ENCODE results near the gene DLG3.

Gene DLG3

DNA sequence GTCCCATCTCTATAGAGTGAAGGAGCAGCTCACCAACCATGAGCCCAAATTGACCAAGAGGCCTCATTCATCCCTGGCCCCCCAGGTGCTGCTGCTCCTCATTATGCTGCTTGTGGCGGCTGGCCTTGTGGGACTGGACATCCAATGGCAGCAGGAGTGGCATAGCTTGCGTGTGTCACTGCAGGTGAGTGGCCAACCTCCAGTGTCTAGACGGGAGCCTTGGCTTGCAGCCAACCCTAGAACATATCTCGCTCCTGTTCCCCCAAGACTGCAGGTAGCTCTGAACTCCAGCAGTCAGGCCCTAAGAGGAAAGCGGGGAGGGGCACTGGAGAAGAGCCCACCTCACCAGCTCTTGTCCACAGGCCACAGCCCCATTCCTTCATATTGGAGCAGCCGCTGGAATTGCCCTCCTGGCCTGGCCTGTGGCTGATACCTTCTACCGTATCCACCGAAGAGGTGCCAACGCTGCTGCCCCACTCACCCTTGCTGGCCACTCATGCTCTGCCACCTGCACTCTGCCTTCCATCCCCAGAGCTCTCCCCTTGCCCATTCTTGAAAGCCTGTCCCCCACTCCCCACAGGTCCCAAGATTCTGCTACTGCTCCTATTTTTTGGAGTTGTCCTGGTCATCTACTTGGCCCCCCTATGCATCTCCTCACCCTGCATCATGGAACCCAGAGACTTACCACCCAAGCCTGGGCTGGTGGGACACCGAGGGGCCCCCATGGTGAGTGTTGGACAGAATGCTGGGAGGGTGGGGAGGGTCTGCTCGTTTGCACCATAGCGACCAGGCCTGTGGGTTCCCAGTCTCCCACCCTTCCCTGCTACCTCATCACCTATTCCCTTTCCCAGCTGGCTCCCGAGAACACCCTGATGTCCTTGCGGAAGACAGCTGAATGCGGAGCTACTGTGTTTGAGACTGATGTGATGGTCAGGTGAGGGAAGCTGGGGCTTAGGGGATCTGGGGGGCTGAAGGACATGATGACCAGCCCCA is 18.1 kb upstream of the DLG3 start:
- Histone ChIP-seq H3K9ac (ENCODE audit: low read length) (no peak overlapping the region), H3K9me3 (ENCODE audit: control insufficient read depth, insufficient read depth, low read depth, low read length) (peaks cover 8% of the 10 kb centered on the region; the same call in 1 of the 2 replicates), H3K27ac (ENCODE audit: low read depth, low read length) (no peak overlapping the region), H3K4me3 (ENCODE audit: low read depth, low read length) (no peak overlapping the region), H3K4me1 (ENCODE audit: control insufficient read depth, insufficient read depth, low read length) (peaks cover 30% of the 10 kb centered on the region), H3K36me3 (ENCODE audit: control insufficient read depth, insufficient read depth, low read length) (peaks cover 9% of the 10 kb centered on the region; the same call in 1 of the 2 replicates), H3K27me3 (ENCODE audit: control insufficient read depth, insufficient read depth, low read length) (peaks cover 3% of the 10 kb centered on the region; the same call in 1 of the 2 replicates)

DNA sequence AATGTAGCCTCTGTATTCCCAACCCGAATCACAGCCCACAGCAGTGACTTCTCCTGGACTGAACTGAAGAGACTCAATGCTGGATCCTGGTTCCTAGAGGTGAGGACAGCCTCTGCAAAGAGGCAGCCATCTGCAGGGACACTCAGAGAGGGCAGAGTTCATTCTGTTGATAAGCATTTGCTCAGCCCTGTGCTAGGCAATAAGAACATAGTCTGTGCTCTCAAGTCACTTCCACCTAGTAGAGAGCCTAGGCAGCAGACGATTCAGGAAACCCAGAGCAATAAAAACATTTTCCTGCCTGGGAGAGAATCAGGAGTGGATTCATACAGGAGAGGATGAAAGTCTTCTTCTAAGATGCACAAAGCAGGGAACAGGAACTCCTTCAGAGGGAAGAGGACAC is 17.3 kb upstream of the DLG3 start:
- peaks cover 23% of the 10 kb centered on the region for H3K4me1 ChIP-seq (ENCODE audit: control insufficient read depth, insufficient read depth, low read length)
- no peak overlapping the region for H3K27ac ChIP-seq (ENCODE audit: low read depth, low read length)
- H3K9me3 ChIP-seq (ENCODE audit: control insufficient read depth, insufficient read depth, low read depth, low read length), result peaks cover 8% of the 10 kb centered on the region; the same call in 1 of the 2 replicates
- no peak overlapping the region for H3K4me3 ChIP-seq (ENCODE audit: low read depth, low read length)
- H3K36me3 ChIP-seq (ENCODE audit: control insufficient read depth, insufficient read depth, low read length), result peaks cover 9% of the 10 kb centered on the region; the same call in 1 of the 2 replicates
- H3K27me3 ChIP-seq (ENCODE audit: control insufficient read depth, insufficient read depth, low read length), result peaks cover 3% of the 10 kb centered on the region; the same call in 1 of the 2 replicates
- no peak overlapping the region for H3K9ac ChIP-seq (ENCODE audit: low read length)

DNA sequence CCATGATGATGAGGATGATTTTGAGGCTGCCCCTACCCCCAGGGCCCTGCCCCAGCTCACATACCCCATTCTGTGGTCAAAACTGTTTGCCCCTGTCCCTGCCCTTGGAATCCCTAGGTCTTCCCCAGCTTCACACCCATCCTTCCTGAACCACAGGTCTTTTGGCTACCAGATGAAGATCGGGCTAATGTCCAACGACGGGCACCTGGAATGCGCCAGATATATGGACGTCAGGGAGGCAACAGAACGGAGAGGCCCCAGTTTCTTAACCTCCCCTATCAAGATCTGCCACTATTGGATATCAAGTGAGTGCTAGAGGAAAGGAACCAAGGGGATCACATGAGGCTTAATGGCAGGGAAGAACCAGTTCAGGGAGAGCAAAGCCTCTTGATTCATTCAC is 14.9 kb upstream of the DLG3 start:
- H3K27ac ChIP-seq (ENCODE audit: low read depth, low read length), result no peak overlapping the region
- H3K36me3 ChIP-seq (ENCODE audit: control insufficient read depth, insufficient read depth, low read length), result peaks cover 9% of the 10 kb centered on the region; the same call in 1 of the 2 replicates
- peaks cover 7% of the 10 kb centered on the region; the same call in 1 of the 2 replicates for H3K27me3 ChIP-seq (ENCODE audit: control insufficient read depth, insufficient read depth, low read length)
- H3K9me3 ChIP-seq (ENCODE audit: control insufficient read depth, insufficient read depth, low read depth, low read length), result peaks cover 8% of the 10 kb centered on the region; the same call in 1 of the 2 replicates
- H3K4me3 ChIP-seq (ENCODE audit: low read depth, low read length), result no peak overlapping the region
- H3K4me1 ChIP-seq (ENCODE audit: control insufficient read depth, insufficient read depth, low read length), result peaks cover 7% of the 10 kb centered on the region; the same call in 1 of the 2 replicates
- H3K9ac ChIP-seq (ENCODE audit: low read length), result no peak overlapping the region

DNA sequence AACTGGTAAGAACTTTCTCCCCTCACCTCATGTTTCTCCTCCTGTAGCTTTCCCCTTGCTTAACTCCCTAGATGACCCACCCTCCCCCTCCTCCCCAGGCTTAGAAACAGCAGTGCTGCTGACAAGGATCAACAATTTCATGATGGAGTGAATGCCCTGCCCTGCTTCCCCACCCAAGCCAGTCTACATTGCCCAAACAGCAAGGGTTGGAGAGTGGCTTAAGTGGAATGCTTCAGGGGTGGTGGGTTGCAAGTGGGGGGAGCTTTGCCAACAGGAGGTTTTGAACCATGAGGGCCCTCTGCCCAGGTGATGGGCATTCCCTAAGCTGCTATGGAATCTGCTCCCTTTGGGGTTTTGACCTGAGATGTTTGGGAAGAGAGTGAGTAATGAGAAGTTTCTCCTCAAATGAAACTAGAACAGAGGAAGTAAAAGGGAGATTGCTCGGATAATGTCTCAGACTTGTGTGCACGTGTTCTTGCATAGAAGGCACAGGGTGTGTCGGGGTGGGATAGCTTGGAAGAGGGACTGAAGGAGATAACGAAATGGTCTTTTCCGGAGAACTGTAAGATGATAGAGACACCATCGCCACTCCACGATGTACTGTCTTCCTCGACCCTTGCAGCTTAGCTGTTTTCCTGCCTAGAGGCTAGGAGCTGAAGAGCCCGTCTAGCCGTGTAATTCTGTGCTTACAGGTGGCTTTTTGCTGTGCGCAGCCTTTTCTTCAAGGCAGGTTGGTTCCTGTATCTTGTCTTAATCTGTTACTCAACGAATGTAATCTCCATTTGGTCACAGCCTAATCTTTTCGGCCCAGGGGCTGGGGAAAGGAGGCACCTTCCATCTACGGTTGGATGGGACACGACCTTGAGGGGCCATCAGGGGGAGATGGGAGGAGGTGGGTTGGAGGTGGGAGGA is 11.4 kb upstream of the DLG3 start:
- H3K27ac ChIP-seq (ENCODE audit: low read depth, low read length), result no peak overlapping the region
- peak overlapping the region; percentile 34 for H3K9ac ChIP-seq (ENCODE audit: low read length)
- H3K9me3 ChIP-seq (ENCODE audit: control insufficient read depth, insufficient read depth, low read depth, low read length), result peaks cover 14% of the 10 kb centered on the region; the same call in 1 of the 2 replicates
- peaks cover 15% of the 10 kb centered on the region; the same call in 1 of the 2 replicates for H3K27me3 ChIP-seq (ENCODE audit: control insufficient read depth, insufficient read depth, low read length)
- H3K4me1 ChIP-seq (ENCODE audit: control insufficient read depth, insufficient read depth, low read length), result peaks cover 17% of the 10 kb centered on the region; the same call in 1 of the 2 replicates
- peak overlapping the region; percentile 91 for H3K4me3 ChIP-seq (ENCODE audit: low read depth, low read length)
- H3K36me3 ChIP-seq (ENCODE audit: control insufficient read depth, insufficient read depth, low read length), result 0 out of 2 replicates have a peak, but pooled peaks cover 4% of the 10 kb centered on the region

DNA sequence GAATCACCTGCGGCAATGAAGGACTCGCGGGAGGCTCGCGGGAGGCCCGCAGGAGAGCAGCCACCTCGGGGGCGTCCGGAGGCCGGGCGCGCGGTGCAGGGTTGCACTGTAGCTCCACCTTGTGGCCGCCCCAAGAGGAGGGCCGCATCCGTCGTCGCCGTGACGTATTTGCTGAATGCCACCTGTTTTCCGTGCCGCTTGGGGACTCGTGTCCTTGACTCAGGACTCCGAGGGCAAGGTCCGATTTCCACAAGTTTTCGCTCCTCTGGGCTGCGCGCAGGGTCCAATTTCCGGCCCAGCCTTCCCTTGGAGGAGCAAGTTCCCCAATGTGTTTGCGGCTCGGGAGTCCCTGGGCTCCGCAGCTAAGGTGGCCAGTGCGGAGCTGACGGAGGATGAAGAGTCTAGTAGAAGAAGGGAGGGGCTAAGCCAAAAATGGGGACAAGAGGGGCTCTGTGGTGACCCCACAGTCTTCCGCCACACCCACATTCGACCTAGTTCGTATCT is 10.7 kb upstream of the DLG3 start:
- Histone ChIP-seq H3K9me3 (ENCODE audit: control insufficient read depth, insufficient read depth, low read depth, low read length) (peaks cover 14% of the 10 kb centered on the region; the same call in 1 of the 2 replicates), H3K27ac (ENCODE audit: low read depth, low read length) (no peak overlapping the region), H3K4me3 (ENCODE audit: low read depth, low read length) (peak overlapping the region; percentile 91), H3K9ac (ENCODE audit: low read length) (peak overlapping the region; percentile 36), H3K4me1 (ENCODE audit: control insufficient read depth, insufficient read depth, low read length) (peaks cover 17% of the 10 kb centered on the region; the same call in 1 of the 2 replicates), H3K36me3 (ENCODE audit: control insufficient read depth, insufficient read depth, low read length) (0 out of 2 replicates have a peak, but pooled peaks cover 4% of the 10 kb centered on the region), H3K27me3 (ENCODE audit: control insufficient read depth, insufficient read depth, low read length) (peaks cover 15% of the 10 kb centered on the region; the same call in 1 of the 2 replicates)

DNA sequence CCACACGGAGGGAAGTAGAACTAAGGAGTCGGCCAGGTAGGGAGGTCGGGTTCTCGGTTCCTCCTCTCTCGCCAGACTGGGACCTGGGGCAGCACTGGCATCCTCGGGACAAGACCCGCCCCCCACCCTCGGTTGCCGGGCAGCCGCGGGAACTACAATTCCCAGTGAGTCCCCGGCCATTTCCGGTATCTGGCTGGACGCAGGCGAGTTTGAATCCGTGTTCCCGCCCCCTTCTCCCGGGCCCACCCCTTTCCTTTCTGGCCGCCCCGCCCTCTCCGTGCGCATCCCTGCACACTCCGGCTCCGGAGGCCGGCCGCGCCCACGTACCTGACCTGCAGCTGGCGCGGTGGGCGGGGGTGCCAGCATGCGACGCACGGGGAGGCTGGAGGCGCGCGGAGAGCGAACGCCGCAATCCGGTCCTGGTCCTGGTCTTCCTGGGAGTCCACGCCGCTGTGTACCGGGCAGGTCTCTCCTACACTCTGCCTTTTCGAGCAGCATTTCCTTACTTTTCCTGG is 10.2 kb upstream of the DLG3 start:
- H3K9me3 ChIP-seq (ENCODE audit: control insufficient read depth, insufficient read depth, low read depth, low read length), result peaks cover 14% of the 10 kb centered on the region; the same call in 1 of the 2 replicates
- peak overlapping the region; percentile 91 for H3K4me3 ChIP-seq (ENCODE audit: low read depth, low read length)
- 0 out of 2 replicates have a peak, but pooled peaks cover 4% of the 10 kb centered on the region for H3K36me3 ChIP-seq (ENCODE audit: control insufficient read depth, insufficient read depth, low read length)
- H3K27me3 ChIP-seq (ENCODE audit: control insufficient read depth, insufficient read depth, low read length), result peaks cover 15% of the 10 kb centered on the region; the same call in 1 of the 2 replicates
- no peak overlapping the region for H3K27ac ChIP-seq (ENCODE audit: low read depth, low read length)
- H3K9ac ChIP-seq (ENCODE audit: low read length), result peak overlapping the region; percentile 53
- peaks cover 17% of the 10 kb centered on the region; the same call in 1 of the 2 replicates for H3K4me1 ChIP-seq (ENCODE audit: control insufficient read depth, insufficient read depth, low read length)

DNA sequence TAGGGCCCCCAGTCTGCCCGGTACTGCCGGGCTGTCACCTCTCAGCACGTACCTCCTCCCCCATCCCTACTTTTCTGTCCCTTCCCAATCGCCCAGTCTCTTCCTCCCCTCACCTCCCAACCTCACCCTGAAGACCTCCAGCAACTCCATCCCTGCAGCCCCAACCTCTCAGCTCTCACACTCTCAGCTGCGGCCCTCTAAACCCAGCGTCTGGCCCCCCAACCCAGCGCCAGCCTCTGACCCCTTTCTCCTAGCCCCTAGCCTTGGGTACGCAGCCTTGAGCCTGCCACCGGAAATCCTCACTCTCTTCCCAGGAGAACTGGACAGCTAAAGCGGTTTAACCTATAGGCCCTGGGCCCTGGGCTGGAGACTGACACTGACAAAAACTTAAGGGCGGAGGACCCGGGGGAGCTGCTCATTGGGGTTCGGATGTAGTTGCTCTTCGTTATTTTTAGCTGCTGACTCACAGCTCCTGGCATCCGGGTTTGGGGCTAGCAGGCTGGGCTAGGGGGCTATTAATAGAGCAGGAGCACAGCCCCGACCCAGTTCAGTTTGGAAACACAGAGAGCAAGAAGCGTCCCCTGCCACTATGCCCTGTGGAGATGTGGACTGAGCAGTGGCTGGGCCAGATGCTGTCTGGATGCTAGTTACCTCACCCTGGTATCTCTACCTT is 9.6 kb upstream of the DLG3 start:
- Histone ChIP-seq H3K9ac (ENCODE audit: low read length) (peak overlapping the region; percentile 53), H3K4me3 (ENCODE audit: low read depth, low read length) (peak overlapping the region; percentile 91), H3K36me3 (ENCODE audit: control insufficient read depth, insufficient read depth, low read length) (0 out of 2 replicates have a peak, but pooled peaks cover 4% of the 10 kb centered on the region), H3K4me1 (ENCODE audit: control insufficient read depth, insufficient read depth, low read length) (peaks cover 17% of the 10 kb centered on the region; the same call in 1 of the 2 replicates), H3K27ac (ENCODE audit: low read depth, low read length) (no peak overlapping the region), H3K27me3 (ENCODE audit: control insufficient read depth, insufficient read depth, low read length) (peaks cover 15% of the 10 kb centered on the region; the same call in 1 of the 2 replicates), H3K9me3 (ENCODE audit: control insufficient read depth, insufficient read depth, low read depth, low read length) (peaks cover 9% of the 10 kb centered on the region; the same call in 1 of the 2 replicates)

DNA sequence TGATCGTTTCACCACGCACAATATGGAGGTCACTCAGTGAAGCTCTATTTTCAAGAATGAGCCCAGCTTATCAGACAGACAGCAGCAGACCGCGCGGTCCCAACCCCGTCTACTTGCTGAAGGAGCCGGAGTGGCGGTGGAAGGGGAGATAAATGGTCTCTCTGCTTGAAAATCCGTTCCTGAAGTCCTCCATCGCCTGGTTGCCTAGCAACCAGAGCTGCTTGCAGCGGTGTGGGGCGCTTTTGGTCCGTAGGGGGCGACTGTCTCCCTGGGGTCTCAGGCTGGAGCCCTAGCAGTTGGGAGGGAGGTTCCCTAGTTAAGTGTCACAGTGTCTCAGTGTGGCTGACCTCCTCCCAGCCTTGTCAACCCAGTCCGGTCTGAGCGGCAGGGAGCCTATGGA is 8.3 kb upstream of the DLG3 start:
- H3K9me3 ChIP-seq (ENCODE audit: control insufficient read depth, insufficient read depth, low read depth, low read length), result peaks cover 6% of the 10 kb centered on the region; the same call in 1 of the 2 replicates
- no peak overlapping the region for H3K4me3 ChIP-seq (ENCODE audit: low read depth, low read length)
- no peak overlapping the region for H3K27ac ChIP-seq (ENCODE audit: low read depth, low read length)
- peaks cover 20% of the 10 kb centered on the region; the same call in 1 of the 2 replicates for H3K27me3 ChIP-seq (ENCODE audit: control insufficient read depth, insufficient read depth, low read length)
- H3K9ac ChIP-seq (ENCODE audit: low read length), result no peak overlapping the region
- peaks cover 17% of the 10 kb centered on the region; the same call in 1 of the 2 replicates for H3K4me1 ChIP-seq (ENCODE audit: control insufficient read depth, insufficient read depth, low read length)
- no peaks in the 10 kb centered on the region for H3K36me3 ChIP-seq (ENCODE audit: control insufficient read depth, insufficient read depth, low read length)

DNA sequence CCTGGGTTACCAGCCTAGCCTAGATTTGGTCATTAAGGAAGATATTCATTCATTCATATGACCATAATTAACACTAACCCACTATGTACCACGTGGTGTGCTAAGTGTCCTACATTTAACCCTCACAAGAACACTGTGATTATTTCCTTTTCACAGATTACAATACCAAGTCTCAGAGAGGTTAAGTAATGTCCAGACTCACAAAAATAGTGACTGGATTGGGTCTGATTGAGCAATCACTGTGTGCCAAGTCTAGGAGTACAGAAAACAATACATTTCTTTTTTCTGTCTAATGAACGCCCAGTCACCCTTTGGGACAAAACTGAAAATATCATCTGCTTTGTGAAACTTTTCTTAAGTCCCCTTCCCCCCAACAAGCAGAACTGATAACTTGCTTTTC is 7.6 kb upstream of the DLG3 start:
- no peak overlapping the region for H3K9ac ChIP-seq (ENCODE audit: low read length)
- H3K9me3 ChIP-seq (ENCODE audit: control insufficient read depth, insufficient read depth, low read depth, low read length), result peaks cover 6% of the 10 kb centered on the region; the same call in 1 of the 2 replicates
- H3K4me3 ChIP-seq (ENCODE audit: low read depth, low read length), result no peak overlapping the region
- H3K36me3 ChIP-seq (ENCODE audit: control insufficient read depth, insufficient read depth, low read length), result no peaks in the 10 kb centered on the region
- H3K27ac ChIP-seq (ENCODE audit: low read depth, low read length), result no peak overlapping the region
- H3K4me1 ChIP-seq (ENCODE audit: control insufficient read depth, insufficient read depth, low read length), result peaks cover 17% of the 10 kb centered on the region; the same call in 1 of the 2 replicates
- H3K27me3 ChIP-seq (ENCODE audit: control insufficient read depth, insufficient read depth, low read length), result peaks cover 25% of the 10 kb centered on the region
